Activated B cell treated with CpG ODN at 0.5 μM for 24 hours (primary cell): Measurements from ENCODE around the gene DUOXA2. TPM values are rescaled to one million over a fixed set of nuclear protein-coding genes. Genes with fewer than 3 reads are reported as not detected.

Experiments used
- ATAC-seq: fragments of 200-7000 bp; cut with Tn5 transposase; one replicate; pipeline ENCODE4 v1.10.0; 2021; ENCODE audit warnings: low read depth, mild to moderate bottlenecking, moderate library complexity
- CTCF ChIA-PET: fragments of 350-600 bp; sonication (Branson Sonifier 250); formaldehyde crosslinking; loops from one replicate; lab custom pipeline; 2021; ENCODE audit warnings: antibody characterized with exemption; lab: Charles Lee
- POLR2A ChIA-PET: fragments of 350-600 bp; sonication (Branson Sonifier 250); formaldehyde crosslinking; loops from one replicate; lab custom pipeline; 2021; ENCODE audit warnings: antibody characterized with exemption; lab: Charles Lee
- DNase-seq: peaks from one replicate; pipeline ENCODE4 v3.0.0; 2022
- H3K27ac Mint-ChIP-seq: one replicate; pipeline ENCODE4 v1.8.0; 2020; ENCODE audit warnings: mixed read lengths
- H3K27me3 Mint-ChIP-seq: one replicate; pipeline ENCODE4 v1.8.0; 2021; ENCODE audit warnings: mixed read lengths
- H3K36me3 Mint-ChIP-seq: one replicate; pipeline ENCODE4 v1.8.0; 2021; ENCODE audit warnings: low read depth, mixed read lengths
- H3K4me1 Mint-ChIP-seq: one replicate; pipeline ENCODE4 v1.8.0; 2021; ENCODE audit warnings: mixed read lengths
- H3K4me3 Mint-ChIP-seq: one replicate; pipeline ENCODE4 v1.8.0; 2020; ENCODE audit warnings: mild to moderate bottlenecking, mixed read lengths
- H3K9me3 Mint-ChIP-seq: one replicate; pipeline ENCODE4 v1.8.0; 2020; ENCODE audit warnings: mixed read lengths
- intact Hi-C: fragments of 100-400 bp; cut with micrococcal nuclease; formaldehyde crosslinking; loops from one replicate; pipeline ENCODE4 v1.15.1; 2024
- total RNA-seq: library from RNA; stranded (reverse); gene quantifications from 2 replicates; pipeline ENCODE4 v1.2.3, GENCODE V29; 2022
- TF ChIP-seq, protein P1 (sequence below): fragments of 200-600 bp; IDR thresholded peaks from one replicate; pipeline ENCODE4 v1.8.0; 2022; ENCODE audit warnings: antibody characterized with exemption, mild to moderate bottlenecking

The DUOXA2 gene
- total RNA-seq, 1 donor from 2014 or later: not detected

DNA sequence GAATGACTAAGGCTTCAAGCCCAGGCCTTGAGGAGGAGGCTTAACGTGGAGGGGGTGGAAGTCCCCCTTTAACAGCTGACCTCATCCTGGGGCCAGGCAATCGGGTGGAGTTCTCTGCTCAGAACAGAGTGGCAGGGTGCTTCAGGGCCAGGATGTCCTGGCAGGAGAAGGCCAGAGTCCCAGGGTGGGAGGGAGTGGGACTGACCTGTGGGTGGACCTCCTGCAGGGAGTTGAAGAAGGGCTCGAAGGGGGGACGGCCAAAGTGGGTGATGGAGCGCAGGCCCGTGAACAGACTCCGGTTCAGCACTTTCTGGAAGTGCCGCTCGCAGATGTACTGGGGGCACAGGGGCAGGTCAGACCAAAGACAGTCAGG lies 19.8 kb upstream of the DUOXA2 start:
- intact Hi-C loops: no loop called here
- ChIA-PET CTCF (no interaction called here), POLR2A (no interaction called here)
- H3K4me3 Mint-ChIP-seq: no peak overlapping the region
- no peak overlapping the region for H3K27ac Mint-ChIP-seq
- no peaks in the 10 kb centered on the region for H3K9me3 Mint-ChIP-seq
- H3K36me3 Mint-ChIP-seq: no peaks in the 10 kb centered on the region
- DNase-seq (no peak), ATAC-seq (no peak)
- H3K27me3 Mint-ChIP-seq: peaks cover 14% of the 10 kb centered on the region
- no peaks in the 10 kb centered on the region for H3K4me1 Mint-ChIP-seq
- TF ChIP-seq, protein P1, sequence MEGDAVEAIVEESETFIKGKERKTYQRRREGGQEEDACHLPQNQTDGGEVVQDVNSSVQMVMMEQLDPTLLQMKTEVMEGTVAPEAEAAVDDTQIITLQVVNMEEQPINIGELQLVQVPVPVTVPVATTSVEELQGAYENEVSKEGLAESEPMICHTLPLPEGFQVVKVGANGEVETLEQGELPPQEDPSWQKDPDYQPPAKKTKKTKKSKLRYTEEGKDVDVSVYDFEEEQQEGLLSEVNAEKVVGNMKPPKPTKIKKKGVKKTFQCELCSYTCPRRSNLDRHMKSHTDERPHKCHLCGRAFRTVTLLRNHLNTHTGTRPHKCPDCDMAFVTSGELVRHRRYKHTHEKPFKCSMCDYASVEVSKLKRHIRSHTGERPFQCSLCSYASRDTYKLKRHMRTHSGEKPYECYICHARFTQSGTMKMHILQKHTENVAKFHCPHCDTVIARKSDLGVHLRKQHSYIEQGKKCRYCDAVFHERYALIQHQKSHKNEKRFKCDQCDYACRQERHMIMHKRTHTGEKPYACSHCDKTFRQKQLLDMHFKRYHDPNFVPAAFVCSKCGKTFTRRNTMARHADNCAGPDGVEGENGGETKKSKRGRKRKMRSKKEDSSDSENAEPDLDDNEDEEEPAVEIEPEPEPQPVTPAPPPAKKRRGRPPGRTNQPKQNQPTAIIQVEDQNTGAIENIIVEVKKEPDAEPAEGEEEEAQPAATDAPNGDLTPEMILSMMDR: no peak

DNA sequence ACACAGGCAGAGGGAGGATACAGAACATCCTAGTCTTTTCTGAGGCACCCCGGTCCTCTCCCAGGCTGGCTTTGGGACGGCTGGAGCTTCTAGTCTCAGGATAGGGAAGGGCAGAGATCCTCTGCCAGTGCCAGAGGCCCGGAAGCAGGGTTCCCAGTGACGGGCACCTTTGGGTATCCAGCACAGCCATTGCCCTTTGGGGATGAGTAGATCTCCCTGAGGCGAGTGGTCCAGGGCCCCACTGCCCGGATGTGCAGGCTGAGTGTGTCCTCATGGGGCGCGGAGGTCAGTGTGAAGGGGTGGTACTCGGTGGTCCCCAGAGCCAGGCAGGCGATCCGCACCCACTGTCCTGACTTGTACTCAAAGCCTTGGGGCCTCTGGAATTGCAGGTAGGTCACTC lies 18.5 kb upstream of the DUOXA2 start:
- Mint-ChIP-seq H3K27me3 (peaks cover 13% of the 10 kb centered on the region), H3K4me1 (no peaks in the 10 kb centered on the region), H3K9me3 (no peaks in the 10 kb centered on the region), H3K27ac (no peak overlapping the region), H3K36me3 (no peaks in the 10 kb centered on the region), H3K4me3 (no peak overlapping the region)
- POLR2A ChIA-PET: no interaction called here
- no peak for DNase-seq
- TF ChIP-seq, protein P1: no peak
- CTCF ChIA-PET: no interaction called here
- no peak for ATAC-seq
- intact Hi-C loops: no loop called here

DNA sequence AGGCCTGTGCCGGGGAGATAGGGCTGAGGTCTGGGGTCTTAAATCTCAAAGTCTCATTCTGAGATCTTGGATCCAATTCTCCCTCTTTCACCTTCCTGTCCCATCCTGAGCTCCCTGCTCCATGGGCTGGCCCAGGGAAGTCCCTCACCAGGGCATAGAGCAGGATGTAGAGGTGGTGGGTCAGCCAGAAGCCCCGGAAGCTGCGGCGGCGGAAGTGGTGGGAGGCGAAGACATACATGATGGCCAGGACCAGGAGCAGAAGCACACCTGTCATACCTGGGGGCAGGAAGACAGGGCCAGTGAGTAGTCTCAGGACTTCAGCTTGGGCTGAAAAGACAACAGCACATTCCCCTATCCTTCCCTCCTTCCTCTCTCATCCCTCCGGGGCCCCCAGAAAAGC lies 16.7 kb upstream of the DUOXA2 start:
- DNase-seq (no peak), ATAC-seq (no peak)
- ChIA-PET POLR2A (no interaction called here), CTCF (interaction anchor here (0.9 kb wide), 1 partner anchor 21 kb away, joined by 3 read pairs; no protein-coding TSS in a partner anchor)
- Mint-ChIP-seq H3K27me3 (peaks cover 10% of the 10 kb centered on the region), H3K27ac (no peak overlapping the region), H3K4me3 (no peak overlapping the region), H3K4me1 (no peaks in the 10 kb centered on the region), H3K36me3 (no peaks in the 10 kb centered on the region), H3K9me3 (no peaks in the 10 kb centered on the region)
- intact Hi-C loops: no loop called here
- TF ChIP-seq, protein P1: no peak

DNA sequence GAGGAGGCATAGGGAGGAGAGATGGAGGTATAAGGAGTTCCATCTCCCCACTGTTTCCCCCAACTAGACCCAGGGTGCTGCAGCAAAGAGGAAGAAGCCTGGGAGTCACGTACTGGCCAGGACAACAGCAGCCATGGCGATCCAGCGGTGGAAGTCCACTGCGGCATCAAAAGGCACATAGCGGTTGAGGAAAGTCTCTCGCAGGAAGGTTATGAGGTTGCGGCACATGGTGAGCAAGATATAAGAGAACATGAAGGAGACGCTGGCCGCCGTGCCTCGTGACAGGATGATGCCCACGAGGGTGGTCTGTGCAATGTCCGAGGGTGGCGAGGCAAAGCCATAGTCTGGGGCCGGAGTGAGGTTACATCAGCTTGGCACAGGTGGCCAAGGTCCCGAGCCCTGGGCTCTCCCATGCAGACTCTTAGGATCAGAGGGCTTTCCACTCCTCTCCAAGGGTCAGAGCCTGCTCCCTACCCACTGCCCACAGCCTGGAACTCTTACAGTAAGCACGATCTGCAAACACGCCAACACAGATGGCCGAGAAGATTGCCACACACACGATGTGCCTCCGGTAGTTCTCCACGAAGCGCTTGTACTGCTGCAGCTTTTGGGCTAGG lies 14.5 kb upstream of the DUOXA2 start:
- Mint-ChIP-seq H3K4me1 (no peaks in the 10 kb centered on the region), H3K4me3 (no peak overlapping the region), H3K36me3 (no peaks in the 10 kb centered on the region), H3K9me3 (no peaks in the 10 kb centered on the region), H3K27ac (no peak overlapping the region), H3K27me3 (peaks cover 13% of the 10 kb centered on the region)
- TF ChIP-seq, protein P1: no peak
- ChIA-PET POLR2A (no interaction called here), CTCF (no interaction called here)
- intact Hi-C loops: no loop called here
- no peak for DNase-seq
- no peak for ATAC-seq

DNA sequence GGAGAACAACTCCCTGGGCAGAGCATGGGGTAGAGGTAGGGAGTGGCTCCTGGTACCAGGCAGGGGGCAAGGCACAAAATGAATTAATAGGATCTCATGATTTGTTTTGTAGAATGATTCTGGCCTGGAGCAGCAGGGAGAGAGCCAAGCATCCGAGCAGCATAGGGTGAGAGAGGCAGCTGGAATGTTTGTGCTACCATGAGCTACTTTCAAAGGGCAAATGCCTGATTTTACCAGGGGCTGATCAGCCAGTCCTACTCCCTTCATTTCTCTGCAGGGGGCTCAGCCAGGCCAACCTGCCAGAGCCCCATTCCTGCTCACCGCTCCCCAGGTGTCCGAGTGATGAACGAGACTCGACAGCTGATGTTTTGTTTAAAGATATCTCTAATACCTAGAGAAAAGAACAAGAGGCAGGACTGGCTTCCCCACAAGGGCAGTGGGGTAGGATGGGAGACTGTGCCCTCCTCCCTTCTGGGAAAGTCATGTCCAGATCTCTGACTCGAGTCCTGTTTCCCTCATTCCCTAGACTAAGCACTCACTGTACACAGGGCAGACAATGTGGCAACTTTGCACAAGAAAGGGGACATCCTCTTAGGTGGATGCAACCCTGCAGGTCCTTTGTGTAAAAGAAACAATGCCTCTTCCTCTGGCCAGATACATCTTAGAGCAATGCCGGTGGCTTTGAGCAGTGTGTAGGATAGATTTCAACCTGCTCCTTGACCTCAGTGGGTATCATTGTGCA lies 13.1 kb upstream of the DUOXA2 start:
- Mint-ChIP-seq H3K36me3 (no peaks in the 10 kb centered on the region), H3K9me3 (no peaks in the 10 kb centered on the region), H3K4me1 (no peaks in the 10 kb centered on the region), H3K27me3 (peaks cover 19% of the 10 kb centered on the region), H3K4me3 (no peak overlapping the region), H3K27ac (no peak overlapping the region)
- DNase-seq (no peak), ATAC-seq (no peak)
- ChIA-PET CTCF (interaction anchor here (0.7 kb wide), 1 partner anchor 62 kb away, joined by 3 read pairs; no protein-coding TSS in a partner anchor), POLR2A (no interaction called here)
- TF ChIP-seq, protein P1: no peak
- intact Hi-C loops: no loop called here
